Astrocyte (in vitro differentiated cells and primary cell): Measurements from ENCODE around the gene DSN1.

Experiments
- CTCF ChIP-seq: IDR thresholded peaks from 2 replicates; pipeline ENCODE4 v1.5.1; 2011; ENCODE audit warnings: low read depth, mild to moderate bottlenecking, inconsistent platforms, low read length, moderate library complexity; ENCODE audit not compliant: insufficient read depth
- EZH2 ChIP-seq: IDR thresholded peaks from 2 replicates; pipeline ENCODE4 v1.6.1; 2012; ENCODE audit warnings: mild to moderate bottlenecking, low read length, inconsistent platforms; ENCODE audit not compliant: insufficient read depth

- no peak for TF ChIP-seq CTCF
- TF ChIP-seq EZH2 = no peak
Measured at GRCh38 chr20:36775196-36775595, 1.6 kb upstream of the DSN1 start.
